ENCODE measurements around the gene GMDS. TPM values are rescaled to one million over a fixed set of nuclear protein-coding genes. Genes with fewer than 3 reads are reported as not detected.

The GMDS gene
- total and polyA plus RNA-seq, 2 of the 8 experiments (the other 6 are each of a cell fraction or from before 2014, with no cell fraction given), result 16.8 to 50.0 TPM

DNA sequence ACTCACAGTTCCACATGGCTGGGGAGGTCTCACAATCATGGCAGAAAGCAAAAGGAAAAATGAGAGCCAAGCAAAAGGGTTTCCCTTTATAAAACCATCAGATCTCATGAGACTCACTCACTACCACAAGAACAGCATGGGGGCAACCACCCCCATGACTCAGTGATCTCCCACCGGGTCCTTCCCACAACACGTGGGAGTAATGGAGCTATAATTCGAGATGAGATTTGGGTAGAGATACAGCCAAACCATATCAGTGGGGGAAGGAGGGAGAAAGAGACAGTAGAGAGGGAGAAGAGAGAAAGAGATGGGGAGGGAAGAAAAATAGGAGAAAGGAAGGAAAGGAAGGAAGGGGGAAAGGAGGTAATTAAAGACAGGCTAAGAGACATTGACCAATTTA, 30.1 kb downstream of the GMDS start (continued):
- TF ChIP-seq FOSL1 (IDR thresholded peaks at IDR 0.05; ENCODE audit: insufficient read depth, low read depth, low read length) (no peak), BACH1 (IDR thresholded peaks at IDR 0.05; ENCODE audit: low read length) (no peak), ASH2L (IDR thresholded peaks at IDR 0.05; ENCODE audit: low read length) (no peak), CHD1 (IDR thresholded peaks at IDR 0.05; ENCODE audit: low read depth, low read length) (no peak)
